ENCODE data around the gene KIF16B. TPM values are rescaled to one million over a fixed set of nuclear protein-coding genes. Genes with fewer than 3 reads are reported as not detected.
A peak's percentile ranks its signal among the peaks of the same experiment; 100 is the strongest.
"Not testable (repeated sequence)": the region's sequence is repeated elsewhere in the genome, so short reads cannot be mapped to it uniquely, and the experiment has no call there.

The KIF16B gene
- total RNA-seq, 1 donor from 2014 or later: 17.6 TPM

DNA sequence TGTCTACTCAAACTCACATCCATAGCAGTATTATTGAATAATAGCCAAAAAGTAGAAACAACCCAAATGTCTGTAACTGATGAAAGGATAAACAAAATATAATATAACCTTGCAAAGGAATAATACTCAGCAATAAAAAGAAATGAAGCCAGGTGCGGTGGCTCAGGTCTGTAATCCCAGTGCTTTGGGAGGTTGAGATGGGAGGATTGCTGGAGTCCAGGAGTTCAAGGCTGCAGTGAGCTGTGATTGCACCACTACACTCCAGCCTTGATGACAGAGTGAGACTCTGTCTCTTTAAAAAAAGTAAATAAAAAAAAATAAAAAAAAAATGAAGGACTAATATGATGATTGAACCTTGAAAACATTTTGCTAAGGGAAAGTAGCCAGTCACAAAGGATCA lies 22.1 kb upstream of the KIF16B start:
- DNase-seq (ENCODE audit: low spot score): no peak

- DNase-seq (ENCODE audit: low spot score): no peak
These were observed 16.9 kb upstream of the KIF16B start for GRCh38 chr20:16590041-16590633.

DNA sequence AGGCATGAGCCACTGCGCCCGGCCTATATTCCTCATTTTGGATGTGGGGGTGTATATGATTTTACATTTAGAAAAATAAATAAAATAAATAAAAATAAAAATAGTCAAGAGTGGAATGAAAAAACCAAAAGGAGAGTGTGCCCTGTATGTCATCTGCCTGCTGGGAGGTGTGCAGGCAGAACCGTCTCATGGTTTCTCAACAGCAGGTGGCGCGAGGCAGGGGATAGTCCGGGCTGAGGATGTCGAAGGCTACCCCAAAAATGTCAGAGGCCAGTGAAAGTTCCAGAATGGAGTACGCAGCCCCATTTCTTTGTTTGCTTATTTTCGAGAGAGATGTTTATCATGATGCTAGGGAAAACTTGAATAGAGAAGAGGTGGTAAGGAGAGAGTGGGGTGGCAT lies 16.4 kb upstream of the KIF16B start:
- DNase-seq (ENCODE audit: low spot score): no peak

GRCh38 chr20:16588241-16588640 lies 15.0 kb upstream of the KIF16B start:
- DNase-seq (ENCODE audit: low spot score): no peak

DNA sequence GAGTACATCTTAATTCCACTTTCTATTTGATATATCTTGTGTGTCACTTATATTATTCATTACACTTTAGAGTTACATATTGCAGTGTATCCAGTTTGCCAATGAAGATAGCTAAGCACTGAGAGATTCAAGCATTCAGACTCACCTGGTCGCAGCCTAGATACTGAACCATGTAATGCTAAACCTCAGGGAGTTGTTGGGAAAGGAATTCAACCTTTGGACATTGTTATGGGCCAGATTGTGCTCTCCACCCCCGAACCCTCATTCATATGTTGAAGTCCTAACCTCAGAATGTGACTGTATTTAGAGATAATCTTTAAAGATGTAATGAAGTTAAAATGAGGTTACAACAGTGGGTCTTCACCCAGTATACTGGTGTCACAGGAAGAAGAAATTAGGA lies 13.8 kb upstream of the KIF16B start:
- no peak for DNase-seq (ENCODE audit: low spot score)

DNA sequence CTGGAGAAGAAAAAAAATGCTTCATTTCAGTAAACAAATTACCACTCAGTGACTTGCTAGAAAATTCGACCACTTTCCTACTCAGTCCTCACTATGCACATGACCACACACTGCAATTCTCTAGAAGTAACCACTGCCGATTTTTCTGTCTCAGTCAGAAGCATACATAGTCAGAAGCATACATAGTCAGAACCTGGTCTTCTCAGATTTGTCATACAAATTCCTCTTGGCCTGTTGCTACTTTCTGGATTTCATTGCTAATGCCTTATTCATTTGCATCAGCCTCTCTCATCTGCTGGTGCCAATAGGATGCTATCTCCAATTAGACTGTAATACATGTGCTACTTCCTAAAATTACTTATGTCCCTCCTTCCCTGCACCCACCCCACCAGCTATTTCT lies 10.2 kb upstream of the KIF16B start:
- DNase-seq (ENCODE audit: low spot score): no peak

DNA sequence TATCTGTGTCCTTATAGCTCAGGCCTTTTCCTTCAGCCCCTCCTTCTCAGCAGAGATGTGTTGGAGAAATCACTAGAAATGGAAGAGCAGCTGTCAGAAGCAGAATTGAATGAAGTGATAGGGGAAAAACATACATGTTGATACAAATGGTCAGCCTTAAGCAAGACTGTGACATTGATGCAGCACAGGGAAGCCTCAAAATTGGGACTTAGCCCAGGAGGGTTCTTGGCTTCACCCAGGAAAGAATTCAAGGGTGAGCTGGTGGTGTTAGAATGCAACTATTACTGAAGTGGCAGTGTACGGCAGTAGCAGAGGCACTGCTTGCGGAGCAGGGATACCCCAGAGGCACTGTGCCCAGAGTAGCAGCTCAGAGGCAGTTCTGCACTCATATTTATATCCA lies 8.0 kb upstream of the KIF16B start:
- no peak for DNase-seq (ENCODE audit: low spot score)

DNA sequence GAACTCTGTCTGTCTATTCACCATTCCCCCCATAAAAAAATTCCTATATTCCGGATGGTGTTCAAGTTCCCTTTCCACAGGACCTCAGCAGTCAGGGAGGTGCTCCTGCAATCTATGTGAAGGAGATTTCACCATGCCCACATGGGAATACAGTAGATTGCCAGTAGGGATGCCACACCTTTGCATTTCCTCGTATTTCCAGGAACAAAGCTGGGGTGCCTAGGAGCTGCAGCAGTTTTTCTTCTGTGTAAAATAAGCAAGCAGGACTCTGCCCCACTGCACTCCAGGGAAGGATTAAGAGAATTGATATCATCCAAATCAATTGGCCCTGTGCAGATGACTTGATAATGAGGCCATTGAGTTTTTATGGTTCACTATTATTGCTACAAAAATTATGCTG lies 7.4 kb upstream of the KIF16B start:
- DNase-seq (ENCODE audit: low spot score): no peak

DNA sequence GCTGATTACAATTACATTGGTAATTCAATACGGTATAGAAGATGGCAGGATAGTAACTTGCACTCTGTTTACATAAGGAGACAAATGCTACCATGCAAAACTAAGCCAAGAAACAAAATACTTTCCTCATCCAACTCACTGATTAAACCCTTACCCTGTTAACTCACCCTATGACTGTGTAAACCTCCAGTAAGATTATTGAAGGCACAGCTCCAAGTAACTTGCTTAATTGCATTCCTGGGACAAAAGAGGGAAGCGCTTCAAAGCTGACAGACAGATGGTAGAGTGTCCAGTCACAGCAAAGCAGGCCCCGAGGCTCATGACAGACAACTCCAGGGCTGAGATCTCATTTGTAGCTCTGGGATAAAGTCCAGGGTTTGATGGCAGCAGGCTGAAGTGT lies 6.9 kb upstream of the KIF16B start:
- DNase-seq (ENCODE audit: low spot score): peak; percentile 63

GRCh38 chr20:16576219-16576618 lies 3.0 kb upstream of the KIF16B start:
- no peak for DNase-seq (ENCODE audit: low spot score)

DNA sequence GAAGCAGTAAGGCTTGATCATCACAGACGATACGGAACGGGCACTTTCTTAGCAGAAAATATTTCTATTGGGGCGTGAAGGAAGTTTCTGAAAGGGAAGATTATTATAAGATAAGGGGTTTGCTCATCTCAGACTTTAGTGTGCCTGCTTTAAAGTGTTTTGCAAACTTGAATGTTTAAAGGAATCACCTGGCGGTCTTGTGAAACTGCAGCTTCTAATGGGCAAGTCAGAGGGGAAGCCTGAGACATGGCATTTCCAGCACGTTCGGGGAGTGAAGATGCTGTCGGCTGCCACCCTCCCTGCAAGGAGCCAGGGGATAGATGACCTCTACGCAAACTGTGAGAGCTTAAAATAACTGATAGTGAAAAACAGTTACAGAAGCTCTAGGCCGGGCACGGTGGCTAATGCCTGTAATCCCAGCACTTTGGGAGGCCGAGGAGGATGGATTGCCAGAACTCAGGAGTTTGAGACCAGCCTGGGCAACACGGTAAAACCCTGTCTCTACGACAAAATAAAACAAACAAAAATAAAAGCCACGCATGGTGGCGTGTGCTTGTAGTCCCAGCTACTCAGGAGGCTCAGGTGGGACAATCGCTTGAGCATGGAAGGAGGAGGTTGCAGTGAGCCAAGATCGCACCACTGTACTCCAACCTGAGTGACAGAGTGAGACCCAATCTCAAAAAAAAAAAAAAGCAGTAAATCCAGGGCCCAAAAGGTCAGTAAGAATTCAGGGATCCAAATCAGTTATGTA lies 2.3 kb upstream of the KIF16B start:
- no peak for DNase-seq (ENCODE audit: low spot score)

GRCh38 chr20:16574656-16575355 lies 1.6 kb upstream of the KIF16B start:
- peak; percentile 80 for DNase-seq (ENCODE audit: low spot score)

- DNase-seq (ENCODE audit: low spot score): no peak
These were observed 1.9 kb downstream of the KIF16B start for GRCh38 chr20:16571333-16571732.

GRCh38 chr20:16569246-16570153 lies 3.7 kb downstream of the KIF16B start:
- no peak for DNase-seq (ENCODE audit: low spot score)

- no peak for DNase-seq (ENCODE audit: low spot score)
These were observed 7.2 kb downstream of the KIF16B start for GRCh38 chr20:16566080-16566479.

DNA sequence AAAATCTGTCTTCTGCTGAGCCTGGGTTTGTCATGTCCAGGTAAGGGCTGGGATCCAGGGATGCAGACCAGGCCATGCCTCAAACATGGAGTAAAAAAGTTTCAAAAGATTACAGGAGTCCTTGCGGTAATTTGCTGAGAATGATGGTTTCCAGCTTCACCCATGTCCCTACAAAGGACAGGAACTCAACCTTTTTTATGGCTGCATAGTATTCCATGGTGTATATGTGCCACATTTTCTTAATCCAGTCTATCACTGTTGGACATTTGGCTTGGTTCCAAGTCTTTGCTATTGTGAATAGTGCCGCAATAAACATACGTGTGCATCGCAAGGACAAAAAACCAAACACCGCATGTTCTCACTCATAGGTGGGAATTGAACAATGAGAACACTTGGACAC lies 9.2 kb downstream of the KIF16B start:
- not testable (repeated sequence) for DNase-seq (ENCODE audit: low spot score)

DNA sequence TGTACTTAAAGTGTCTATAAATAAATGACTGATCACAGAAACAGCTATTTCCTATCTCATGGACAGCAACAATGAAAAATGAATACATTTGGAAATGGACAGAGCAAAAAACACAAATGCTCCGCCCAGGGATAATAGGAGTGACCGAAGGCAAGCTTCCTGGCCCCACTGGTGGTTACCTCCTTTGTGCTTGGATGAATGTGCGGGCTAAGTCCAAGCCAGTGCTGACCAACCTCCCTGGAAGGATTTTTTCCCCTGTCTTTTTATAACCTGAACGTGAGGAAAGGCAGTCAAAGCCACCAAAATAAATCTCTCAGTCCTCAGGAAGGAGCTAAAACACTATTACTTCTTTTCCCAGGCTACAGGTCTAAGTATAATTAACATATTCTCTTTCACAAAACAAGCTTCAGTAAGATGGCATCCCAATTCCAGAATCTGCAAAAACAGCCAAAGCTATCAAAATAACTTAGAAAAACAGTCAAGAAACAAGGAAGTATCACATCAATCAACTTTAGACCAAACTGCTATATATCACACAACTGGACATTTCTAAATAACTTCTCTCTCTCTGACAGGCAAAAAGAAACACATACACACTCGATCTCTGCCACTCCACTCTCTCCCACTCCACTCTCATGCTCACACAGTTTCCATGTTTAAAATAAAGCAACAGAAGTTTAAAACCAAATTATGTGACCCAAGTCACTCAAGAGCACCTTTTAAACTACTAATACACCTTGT lies 10.0 kb downstream of the KIF16B start:
- DNase-seq (ENCODE audit: low spot score): no peak

DNA sequence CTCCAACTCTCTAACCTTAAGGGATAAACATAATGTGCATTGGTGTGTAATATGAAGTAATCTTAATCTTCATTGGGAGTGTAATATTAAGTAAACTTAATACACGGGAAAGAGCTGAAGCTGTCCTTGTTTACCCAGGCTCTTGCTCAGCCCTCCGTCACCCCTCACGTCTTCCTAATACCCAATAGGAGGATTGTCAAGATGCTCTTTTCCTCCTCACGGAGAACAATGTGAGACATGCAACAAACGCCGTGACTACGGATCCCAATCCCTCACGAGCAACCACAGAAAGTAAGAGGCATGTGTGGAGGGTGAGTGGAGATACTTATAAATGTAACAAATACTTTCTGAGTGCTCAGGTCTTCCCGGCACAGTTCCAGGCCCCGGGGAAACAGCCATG lies 11.0 kb downstream of the KIF16B start:
- no peak for DNase-seq (ENCODE audit: low spot score)

GRCh38 chr20:16560661-16561060 lies 12.6 kb downstream of the KIF16B start:
- DNase-seq (ENCODE audit: low spot score): no peak

DNA sequence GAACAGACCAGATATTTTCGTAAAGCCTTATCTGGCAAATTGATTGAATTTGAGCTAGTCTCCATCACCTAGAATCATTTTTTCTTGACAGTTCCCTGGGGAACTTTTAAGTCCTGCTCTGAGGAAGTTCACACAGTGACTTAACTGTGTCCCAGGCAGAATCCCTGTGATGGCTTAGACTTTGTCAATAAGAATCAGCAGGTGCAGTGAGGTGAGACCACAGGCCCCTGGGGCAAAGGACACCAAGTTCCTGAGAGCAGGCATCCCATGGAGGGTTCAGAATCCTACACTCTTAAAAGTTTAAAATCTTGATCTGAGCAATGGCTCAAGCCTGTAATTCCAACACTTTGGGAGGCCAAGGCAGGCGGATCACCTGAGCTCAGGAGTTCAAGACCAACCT lies 13.0 kb downstream of the KIF16B start:
- DNase-seq (ENCODE audit: low spot score): no peak

DNA sequence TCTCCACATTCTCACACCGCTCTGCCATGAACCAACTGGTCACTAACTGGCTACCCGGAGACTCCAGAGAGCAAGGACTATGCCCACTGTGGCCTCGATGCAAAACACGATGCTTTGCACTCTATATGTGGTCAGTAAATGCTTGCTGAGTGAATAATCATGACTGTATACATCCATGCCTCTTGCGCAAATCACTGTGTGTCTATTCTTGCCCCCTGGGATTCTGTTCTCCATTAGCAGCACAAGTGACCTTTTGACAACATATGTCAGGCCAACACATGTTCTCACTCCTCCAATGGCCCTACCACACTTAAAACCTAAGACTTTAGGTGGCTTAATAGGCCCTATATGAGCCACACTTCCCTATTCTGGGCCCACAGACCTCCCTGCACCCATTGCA lies 16.9 kb downstream of the KIF16B start:
- no peak for DNase-seq (ENCODE audit: low spot score)

Data from umbilical cord (tissue), 2 donors.